ENCODE data around the gene CHRNA4.

The CHRNA4 gene

GRCh38 chr20:63327231-63327745, 33.9 kb downstream of the CHRNA4 start:
- no peak for TF ChIP-seq CTCF (IDR thresholded peaks at IDR 0.05; ENCODE audit: low read depth, low read length, missing control alignments)
- DNase-seq (ENCODE audit: low read depth), result no peak
- no peak overlapping the region for H3K4me3 ChIP-seq (ENCODE audit: low read depth, low read length)

GRCh38 chr20:63326314-63327230, 34.6 kb downstream of the CHRNA4 start:
- no peak for TF ChIP-seq CTCF (IDR thresholded peaks at IDR 0.05; ENCODE audit: low read depth, low read length, missing control alignments)
- no peak overlapping the region for H3K4me3 ChIP-seq (ENCODE audit: low read depth, low read length)
- DNase-seq (ENCODE audit: low read depth), result no peak

- no peak for DNase-seq (ENCODE audit: low read depth)
- no peak overlapping the region for H3K4me3 ChIP-seq (ENCODE audit: low read depth, low read length)
- no peak for TF ChIP-seq CTCF (IDR thresholded peaks at IDR 0.05; ENCODE audit: low read depth, low read length, missing control alignments)
These were observed 35.4 kb downstream of the CHRNA4 start for GRCh38 chr20:63325554-63326313.

GRCh38 chr20:63325021-63325471, 36.1 kb downstream of the CHRNA4 start:
- TF ChIP-seq CTCF (IDR thresholded peaks at IDR 0.05; ENCODE audit: low read depth, low read length, missing control alignments), result no peak
- no peak overlapping the region for H3K4me3 ChIP-seq (ENCODE audit: low read depth, low read length)
- DNase-seq (ENCODE audit: low read depth), result no peak

- H3K4me3 ChIP-seq (ENCODE audit: low read depth, low read length), result no peak overlapping the region
- DNase-seq (ENCODE audit: low read depth), result no peak
- TF ChIP-seq CTCF (IDR thresholded peaks at IDR 0.05; ENCODE audit: low read depth, low read length, missing control alignments), result no peak
These were observed 37.7 kb downstream of the CHRNA4 start for GRCh38 chr20:63323357-63323981.

GRCh38 chr20:63322933-63323273, 38.2 kb downstream of the CHRNA4 start:
- no peak for DNase-seq (ENCODE audit: low read depth)
- H3K4me3 ChIP-seq (ENCODE audit: low read depth, low read length), result no peak overlapping the region
- TF ChIP-seq CTCF (IDR thresholded peaks at IDR 0.05; ENCODE audit: low read depth, low read length, missing control alignments), result no peak

Measured in GM12864 (cell line).